SHP77 treated with DMSO at 0.1 percent for 48 hours (cell line): ENCODE measurements around the gene TADA3.
"Not testable (repeated sequence)": the region's sequence is repeated elsewhere in the genome, so short reads cannot be mapped to it uniquely, and the experiment has no call there.

Experiments
- DNase-seq: peaks from one replicate; lab custom pipeline; 2025; lab: John Stamatoyannopoulos, UW

TADA3 gene

DNA sequence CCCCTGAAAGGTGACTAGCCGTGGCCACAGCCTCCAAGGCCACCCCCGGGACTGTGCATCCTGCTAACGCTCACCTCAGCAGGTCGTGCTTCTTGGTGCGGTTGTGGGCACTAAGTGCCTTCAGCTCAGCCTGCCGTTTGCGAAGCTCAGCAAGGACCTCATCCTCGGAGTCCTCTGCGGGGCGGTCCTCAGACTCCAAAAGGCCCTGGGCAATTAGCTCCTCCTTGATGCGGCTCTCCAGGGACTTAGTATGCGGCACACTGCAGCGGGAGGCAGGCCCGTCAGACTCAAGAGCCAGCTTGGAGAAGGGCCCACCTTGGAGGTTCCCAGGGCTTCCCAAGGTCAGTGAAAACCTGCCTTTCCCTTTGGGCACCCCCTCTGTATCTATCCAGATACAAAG lies 8.3 kb downstream of the TADA3 start:
- DNase-seq = no peak

DNA sequence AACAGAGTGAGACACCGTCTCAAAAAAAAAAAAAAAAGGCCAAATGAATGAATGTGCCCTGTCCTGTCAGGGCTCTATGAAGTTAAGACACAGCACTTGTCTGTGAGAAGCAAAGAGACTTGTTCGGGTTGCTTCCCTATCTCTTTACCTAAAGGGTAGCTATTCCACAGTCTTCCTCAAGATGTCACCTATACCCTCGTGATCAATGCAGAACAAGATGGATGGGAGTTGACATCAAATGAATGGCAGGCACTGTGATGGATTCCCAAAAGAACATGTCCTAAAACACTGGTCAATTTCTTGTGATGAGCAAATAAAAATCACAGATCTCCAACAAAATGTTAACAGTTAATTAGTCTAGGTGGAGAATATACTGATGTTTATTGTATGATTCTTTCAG lies 9.5 kb downstream of the TADA3 start:
- no peak for DNase-seq

DNA sequence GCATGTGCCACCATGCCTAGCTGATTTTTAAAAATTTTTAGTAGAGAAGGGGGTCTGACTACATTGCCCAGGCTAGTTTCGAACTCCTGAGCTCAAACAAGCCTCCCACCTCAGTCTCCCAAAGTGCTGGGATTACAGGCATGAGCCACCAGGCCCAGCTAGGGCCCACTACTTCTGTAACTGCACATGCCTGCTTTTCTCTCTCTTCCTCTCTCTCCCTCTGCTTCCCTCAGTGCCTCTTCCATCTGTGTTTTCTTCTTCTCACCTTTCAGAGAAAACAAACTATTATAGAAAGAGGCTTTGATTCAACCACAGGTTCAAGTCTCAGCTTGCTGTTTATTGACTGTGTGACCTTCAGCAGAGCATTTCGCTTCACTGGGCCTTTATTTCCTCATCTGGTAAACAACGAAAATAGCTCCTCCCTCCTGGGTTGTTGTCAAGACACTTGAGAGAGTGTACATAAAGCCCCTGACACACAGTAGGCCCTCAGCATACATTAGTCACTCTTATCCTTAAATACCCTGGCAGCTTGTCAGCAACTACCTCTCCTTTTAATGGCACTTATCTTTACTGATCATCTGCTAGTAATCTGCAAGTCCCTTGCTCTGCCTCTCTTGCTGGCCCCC lies 10.2 kb downstream of the TADA3 start:
- DNase-seq = no peak

GRCh38 chr3:9781551-9781950 lies 10.7 kb downstream of the TADA3 start:
- DNase-seq = no peak

DNA sequence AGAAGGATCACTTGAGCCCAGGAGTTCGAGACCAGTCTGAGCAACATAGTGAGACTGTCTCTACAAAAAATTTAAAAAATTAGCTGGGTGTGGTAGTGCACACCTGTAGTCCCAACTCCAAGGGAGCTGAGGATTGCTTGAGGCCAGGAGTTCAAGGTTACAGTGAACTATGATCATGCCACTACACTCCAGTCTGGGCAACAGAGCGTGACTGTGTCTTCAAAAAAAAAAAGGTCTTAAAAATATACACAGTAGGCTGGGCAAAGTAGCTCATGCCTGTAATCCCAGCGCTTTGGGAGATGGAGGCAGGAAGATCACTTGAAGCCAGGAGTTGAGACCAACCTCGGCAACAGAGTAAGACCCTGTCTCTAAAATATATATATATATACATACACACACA lies 11.4 kb downstream of the TADA3 start:
- no peak for DNase-seq

DNA sequence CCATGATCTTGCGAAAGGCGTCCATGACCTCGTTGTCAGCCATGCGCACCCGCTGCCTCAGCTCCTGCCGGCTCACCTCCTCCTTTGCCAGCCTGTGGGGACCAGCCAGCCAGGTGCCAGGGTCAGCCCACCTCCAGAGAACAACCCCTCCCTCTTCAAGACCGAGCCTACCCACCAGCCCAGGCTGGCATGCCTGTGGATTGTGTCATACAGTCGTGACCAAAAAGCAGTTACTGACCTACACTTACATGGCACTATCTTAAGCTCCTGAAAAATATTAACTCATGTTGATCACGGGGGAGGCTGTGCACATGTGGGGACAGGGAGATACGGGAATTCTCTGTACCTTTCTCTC lies 11.8 kb downstream of the TADA3 start:
- no peak for DNase-seq

DNA sequence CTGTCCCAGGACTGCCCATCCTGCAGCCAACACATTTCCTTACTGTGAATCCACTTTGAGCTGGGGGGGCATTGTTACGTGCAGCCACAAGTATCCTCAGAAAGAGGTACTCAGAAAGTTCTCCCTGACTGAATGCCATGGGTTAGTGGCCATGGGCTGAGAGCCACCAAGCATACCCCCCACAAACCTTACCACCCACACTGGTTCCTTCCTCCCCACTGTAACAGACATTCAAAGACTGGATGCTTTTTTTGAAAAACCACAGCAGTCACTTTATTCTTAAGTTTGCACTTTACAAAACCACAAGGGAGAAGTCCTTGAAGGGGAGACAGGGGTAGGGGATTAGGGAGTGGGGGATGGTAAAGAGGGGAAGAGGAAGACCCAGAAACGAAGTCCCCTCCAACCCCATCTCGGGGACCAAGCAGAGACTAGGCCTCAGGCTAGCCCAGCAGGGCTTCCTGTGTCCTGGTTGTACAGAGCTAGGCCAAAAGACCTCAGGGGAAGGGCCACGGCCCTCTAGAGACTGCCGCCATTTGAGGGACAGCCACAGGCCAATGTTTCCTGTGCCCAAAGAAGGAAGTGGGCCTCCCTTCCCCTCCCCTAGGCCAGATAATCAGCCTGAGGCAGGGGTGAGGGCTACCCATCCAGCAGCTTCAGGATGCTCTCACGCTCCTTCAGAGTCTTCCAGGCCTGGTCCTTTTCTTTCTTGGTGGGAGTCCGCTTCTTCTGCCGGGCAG lies 12.4 kb downstream of the TADA3 start:
- no peak for DNase-seq

GRCh38 chr3:9779075-9779593 lies 13.1 kb downstream of the TADA3 start:
- DNase-seq = no peak

GRCh38 chr3:9778143-9779074 lies 13.9 kb downstream of the TADA3 start:
- no peak for DNase-seq

DNA sequence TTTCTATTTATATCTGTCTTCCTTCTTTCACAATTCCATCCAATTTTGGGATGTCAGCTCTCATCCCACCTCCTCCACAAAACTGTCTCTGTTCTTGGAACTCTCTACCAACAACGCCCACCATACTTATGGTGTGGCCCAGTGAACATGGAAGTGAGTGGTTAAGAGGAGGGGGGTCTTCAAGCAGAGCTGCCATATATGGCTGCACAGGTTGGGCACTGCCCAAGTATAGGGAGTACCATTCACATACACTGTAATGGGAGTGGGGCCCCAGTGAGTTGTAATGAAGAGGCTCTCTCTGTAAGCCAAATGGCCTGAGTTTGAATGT lies 14.6 kb downstream of the TADA3 start:
- DNase-seq = no peak

DNA sequence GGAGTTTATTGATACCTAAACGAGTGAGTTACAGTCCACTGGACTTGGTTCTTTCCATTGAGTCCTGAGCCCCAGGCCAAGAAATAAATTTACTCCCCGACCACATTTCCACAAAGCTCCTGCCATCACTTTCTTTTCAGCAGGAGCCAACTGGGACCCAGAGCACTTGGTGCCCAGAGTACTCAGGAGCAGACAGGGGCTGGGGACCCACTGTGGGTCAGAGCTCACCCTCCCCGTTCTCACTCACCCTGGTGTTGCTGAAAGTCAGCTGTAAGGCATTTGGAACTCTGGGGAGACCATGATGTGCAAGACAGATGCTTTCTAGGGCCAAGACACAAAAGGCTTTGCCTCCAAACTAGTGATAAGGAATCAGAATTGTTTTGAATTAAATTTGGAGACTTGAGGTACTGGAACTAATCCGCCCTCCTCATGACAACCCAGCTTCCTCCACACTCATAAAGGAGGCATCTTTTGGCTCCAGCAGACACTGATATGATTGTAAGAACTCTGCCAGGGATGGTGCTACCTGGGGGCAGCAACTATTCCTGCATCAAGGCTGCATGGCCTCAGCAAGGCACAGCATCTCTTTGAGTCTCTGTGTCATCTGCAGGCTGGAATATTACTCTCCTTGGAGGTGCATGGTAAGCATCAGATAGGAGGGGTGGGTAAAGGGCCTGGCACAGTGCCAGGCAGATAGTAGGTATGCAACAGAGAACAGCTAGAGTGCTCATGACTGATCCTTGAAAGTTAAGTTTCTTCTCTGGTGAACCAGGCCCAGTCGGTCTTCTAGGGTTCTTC lies 15.2 kb downstream of the TADA3 start:
- no peak for DNase-seq

GRCh38 chr3:9771007-9771406 lies 21.3 kb downstream of the TADA3 start:
- not testable (repeated sequence) for DNase-seq

DNA sequence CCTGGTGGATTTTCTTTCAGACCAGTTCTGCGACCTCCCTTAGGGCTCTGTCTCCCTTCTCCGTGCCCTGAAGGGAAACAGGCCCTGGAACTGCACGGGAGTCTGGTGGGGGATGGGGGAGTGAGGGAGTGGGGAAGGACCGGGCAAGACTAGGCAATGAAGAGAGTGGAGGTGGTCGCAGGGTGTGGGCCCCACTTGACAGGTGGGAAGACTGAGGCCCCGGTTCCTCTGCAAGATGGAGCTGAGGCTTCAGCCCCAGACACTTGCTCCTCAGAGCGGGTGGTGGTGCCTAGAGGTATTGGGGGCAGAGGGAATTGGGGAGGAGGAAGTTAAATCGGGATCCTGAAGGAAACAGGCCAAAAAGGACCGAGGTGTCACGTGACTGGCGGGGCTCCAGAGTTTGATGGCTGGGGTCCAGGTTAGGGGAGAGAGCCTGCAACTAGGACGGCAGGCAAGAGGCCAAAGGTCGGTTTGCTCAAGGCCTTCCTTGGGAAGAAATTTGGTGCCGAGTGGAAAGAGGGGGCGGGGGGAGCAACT lies 21.9 kb downstream of the TADA3 start:
- DNase-seq = no peak

GRCh38 chr3:9769426-9770275 lies 22.6 kb downstream of the TADA3 start, which contains the start of gene CAMK1:
CAMK1 (minus strand) TSS chr3:9769947; CDS start chr3:9767749, 2,198 bp downstream.
- peak; percentile 7 for DNase-seq

GRCh38 chr3:9769012-9769411 lies 23.3 kb downstream of the TADA3 start:
- no peak for DNase-seq

GRCh38 chr3:9768141-9768775 lies 24.0 kb downstream of the TADA3 start:
- no peak for DNase-seq

DNA sequence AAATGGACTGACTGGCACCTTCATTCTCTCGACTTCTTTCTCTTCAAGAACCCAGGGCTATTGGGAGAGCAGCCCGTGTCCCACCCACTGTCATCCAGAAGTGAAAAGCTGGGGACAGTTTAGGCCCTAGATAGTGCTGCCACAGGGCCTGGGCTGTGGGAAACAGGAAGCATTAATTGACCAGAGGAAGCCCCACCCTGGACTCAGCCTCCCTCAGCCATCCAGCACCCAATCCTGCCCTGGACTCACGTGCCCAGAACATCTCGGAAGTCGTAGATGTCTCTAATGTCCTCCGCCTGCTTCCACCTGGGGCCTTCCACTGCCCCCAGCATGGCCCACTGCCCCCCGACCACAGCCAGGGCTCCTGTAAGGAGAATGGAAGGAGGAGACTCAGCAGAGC lies 24.9 kb downstream of the TADA3 start:
- DNase-seq = no peak

DNA sequence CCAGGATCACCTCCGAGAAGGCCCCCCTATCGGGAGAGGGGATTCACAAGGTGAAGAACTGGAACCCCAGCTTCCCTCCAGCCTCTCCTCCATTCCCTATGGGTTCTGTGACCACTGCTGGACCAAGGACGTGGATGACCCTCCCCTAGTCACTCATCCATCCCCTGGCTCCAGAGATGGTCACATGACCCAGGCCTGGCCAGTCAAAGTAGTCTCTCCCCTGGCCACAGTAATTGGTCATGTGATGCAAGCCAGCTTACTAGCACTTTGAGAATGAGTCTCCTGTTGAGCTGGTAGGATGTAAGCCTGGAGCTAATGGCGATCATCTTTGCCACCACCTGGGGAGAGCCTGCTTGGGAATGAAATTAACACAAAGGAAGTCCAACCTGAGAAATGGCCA lies 26.4 kb downstream of the TADA3 start:
- DNase-seq = no peak

DNA sequence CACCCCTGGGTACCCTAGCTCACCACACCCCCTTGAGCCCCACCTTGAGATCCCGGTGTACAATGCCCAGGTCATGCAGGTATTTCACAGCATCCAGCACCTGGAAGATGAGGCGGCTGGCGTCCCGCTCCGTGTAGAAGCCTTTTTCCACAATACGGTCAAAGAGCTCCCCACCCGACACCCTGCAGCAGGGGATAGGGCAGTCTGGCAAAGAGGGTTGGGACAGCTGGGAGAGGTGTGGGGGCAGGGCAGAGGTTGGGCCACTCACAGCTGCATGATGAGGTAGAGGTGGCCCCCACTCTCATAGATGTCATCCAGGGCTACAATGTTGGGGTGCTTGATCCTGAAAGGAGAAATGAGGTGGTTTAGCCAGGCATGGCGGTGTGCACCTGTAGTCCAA lies 29.4 kb downstream of the TADA3 start:
- no peak for DNase-seq

- DNase-seq = no peak
These were observed 30.4 kb downstream of the TADA3 start for GRCh38 chr3:9761919-9762318.
